Natural killer cell (primary cell): Measurements from ENCODE around the gene CCR2. TPM values are rescaled to one million over a fixed set of nuclear protein-coding genes. Genes with fewer than 3 reads are reported as not detected.
A peak's percentile ranks its signal among the peaks of the same experiment; 100 is the strongest.

ENCODE experiments used
- ATAC-seq, 3 donors: fragments of 150-1000 bp in 2 of 3; fragments of 200-7000 bp in 1 of 3; cut with Tn5 transposase; 1 replicate in 1 of 3; 2 replicates in 2 of 3; pipeline ENCODE4 v1.10.0; 2021; ENCODE audit warnings: mild to moderate bottlenecking in 2 of 3, moderate library complexity in 2 of 3
- DNase-seq, 2 donors: peaks; one replicate each; pipeline versions ENCODE4 v3.0.0 to v3.0.0-alpha.2; 2013 to 2021; ENCODE audit warnings: mixed read lengths in 1 of 2
- H3K27ac ChIP-seq: one replicate; pipeline ENCODE4 v1.5.1; 2013; ENCODE audit warnings: mild to moderate bottlenecking, low read length
- H3K27me3 ChIP-seq: one replicate; pipeline ENCODE4 v1.6.1; 2013; ENCODE audit warnings: low read length; ENCODE audit not compliant: control insufficient read depth, insufficient read depth
- H3K36me3 ChIP-seq: one replicate; pipeline ENCODE4 v1.6.1; 2013; ENCODE audit warnings: low read length; ENCODE audit not compliant: control insufficient read depth, insufficient read depth
- H3K4me1 ChIP-seq: one replicate; pipeline ENCODE4 v1.6.1; 2013; ENCODE audit warnings: low read length; ENCODE audit not compliant: control insufficient read depth, insufficient read depth
- H3K4me3 ChIP-seq: one replicate; pipeline ENCODE4 v1.5.1; 2013; ENCODE audit warnings: low read length
- H3K9me3 ChIP-seq: one replicate; pipeline ENCODE4 v1.6.1; 2013; ENCODE audit warnings: low read length; ENCODE audit not compliant: control insufficient read depth, insufficient read depth
- H3K27ac Mint-ChIP-seq, 2 donors: one replicate each; pipeline ENCODE4 v1.8.0; 2022; ENCODE audit warnings: mild to moderate bottlenecking in 2 of 2, mixed read lengths in 2 of 2, moderate library complexity in 1 of 2
- H3K27me3 Mint-ChIP-seq, 2 donors: one replicate each; pipeline ENCODE4 v1.8.0; 2022; ENCODE audit warnings: low read depth in 2 of 2, mixed read lengths in 2 of 2
- H3K36me3 Mint-ChIP-seq: one replicate; pipeline ENCODE4 v1.8.0; 2022; ENCODE audit warnings: mixed read lengths
- H3K4me1 Mint-ChIP-seq, 2 donors: one replicate each; pipeline ENCODE4 v1.8.0; 2022; ENCODE audit warnings: mixed read lengths in 2 of 2
- H3K4me3 Mint-ChIP-seq: one replicate; pipeline ENCODE4 v1.8.0; 2022; ENCODE audit warnings: mild to moderate bottlenecking, moderate library complexity, mixed read lengths
- H3K9me3 Mint-ChIP-seq, 2 donors: one replicate each; pipeline ENCODE4 v1.8.0; 2022; ENCODE audit warnings: mixed read lengths in 2 of 2
- CTCF ChIP-seq: fragments of 200-600 bp; IDR thresholded peaks from one replicate; pipeline ENCODE4 v1.8.0; 2022; ENCODE audit warnings: antibody characterized with exemption
- WGBS: methylation state at CpG from one replicate; pipeline ENCODE4 v1.1.7; 2013; ENCODE audit warnings: missing lambda C conversion rate; ENCODE audit not compliant: insufficient coverage; 5-methylcytosine and 5-hydroxymethylcytosine counted together
- intact Hi-C: fragments of 100-400 bp; cut with micrococcal nuclease; formaldehyde crosslinking; loops from one replicate; pipeline ENCODE4 v1.14.2; 2022
- total RNA-seq, 4 donors: library from RNA; stranded (reverse); fragments of 120-200 nt in 1 of 4; gene quantifications; one replicate each; pipeline versions ENCODE4 v1.2.3 to v1.2.4, GENCODE V29; 2013 to 2022

The CCR2 gene
- total RNA-seq, 3 donors from 2014 or later (not counting 1 experiment from before 2014, with no cell fraction given): 0.21 to 9.8 (median 1.7) TPM

- H3K36me3 Mint-ChIP-seq: no peaks in the 10 kb centered on the region
- no peak for DNase-seq
- no peaks in the 10 kb centered on the region for H3K36me3 ChIP-seq
- no peaks in the 10 kb centered on the region for H3K9me3 Mint-ChIP-seq
- ATAC-seq: peak in 1 of 3 donors; percentile 35
- H3K4me3 ChIP-seq: no peak overlapping the region
- no peaks in the 10 kb centered on the region for H3K27me3 ChIP-seq
- no peaks in the 10 kb centered on the region for H3K9me3 ChIP-seq
- no peaks in the 10 kb centered on the region for H3K27me3 Mint-ChIP-seq
- intact Hi-C loops: loop anchor here (5.0 kb wide), 1 partner anchor 38 kb away; the partner anchor contains the start of gene CCR2
- no peak overlapping the region for H3K27ac Mint-ChIP-seq
- no peak for TF ChIP-seq CTCF
- no peak overlapping the region for H3K27ac ChIP-seq
- H3K4me1 Mint-ChIP-seq: no peaks in the 10 kb centered on the region
- peaks cover 4% of the 10 kb centered on the region for H3K4me1 ChIP-seq
- H3K4me3 Mint-ChIP-seq: no peak overlapping the region
These were observed 39.4 kb upstream of the CCR2 start for GRCh38 chr3:46314517-46314916.

- Histone ChIP-seq H3K4me1 (peaks cover 7% of the 10 kb centered on the region), H3K27ac (no peak overlapping the region)
- no peaks in the 10 kb centered on the region for H3K4me1 Mint-ChIP-seq
These were observed 37.7 kb upstream of the CCR2 start for GRCh38 chr3:46316206-46316605.

GRCh38 chr3:46318207-46318927, 35.5 kb upstream of the CCR2 start:
- no peaks in the 10 kb centered on the region for H3K9me3 ChIP-seq
- no peaks in the 10 kb centered on the region for H3K27me3 ChIP-seq
- WGBS: 93% methylated on average over 3 of the region's 3 CpGs
- H3K4me3 ChIP-seq: no peak overlapping the region
- no peak for DNase-seq
- Mint-ChIP-seq H3K36me3 (no peaks in the 10 kb centered on the region), H3K27ac (no peak overlapping the region), H3K9me3 (no peaks in the 10 kb centered on the region), H3K27me3 (peaks cover 0 to 9% of the 10 kb centered on the region in 2 donors), H3K4me1 (no peaks in the 10 kb centered on the region), H3K4me3 (no peak overlapping the region)
- intact Hi-C loops: no loop called here
- H3K4me1 ChIP-seq: peaks cover 12% of the 10 kb centered on the region
- no peak for TF ChIP-seq CTCF
- no peaks in the 10 kb centered on the region for H3K36me3 ChIP-seq
- no peak for ATAC-seq
- no peak overlapping the region for H3K27ac ChIP-seq

More at GRCh38 chr3:46316206-46316605, 37.7 kb upstream of the CCR2 start:
- H3K27ac Mint-ChIP-seq: no peak overlapping the region
- Histone ChIP-seq H3K4me3 (no peak overlapping the region), H3K9me3 (no peaks in the 10 kb centered on the region), H3K36me3 (no peaks in the 10 kb centered on the region), H3K27me3 (no peaks in the 10 kb centered on the region)
- intact Hi-C loops: no loop called here
- DNase-seq (no peak), ATAC-seq (no peak)
- H3K27me3 Mint-ChIP-seq: peaks cover 0 to 6% of the 10 kb centered on the region in 2 donors
- no peaks in the 10 kb centered on the region for H3K36me3 Mint-ChIP-seq
- no peak for TF ChIP-seq CTCF
- no peak overlapping the region for H3K4me3 Mint-ChIP-seq
- no peaks in the 10 kb centered on the region for H3K9me3 Mint-ChIP-seq
